ENCODE results near the gene EHBP1L1.

The EHBP1L1 gene

DNA sequence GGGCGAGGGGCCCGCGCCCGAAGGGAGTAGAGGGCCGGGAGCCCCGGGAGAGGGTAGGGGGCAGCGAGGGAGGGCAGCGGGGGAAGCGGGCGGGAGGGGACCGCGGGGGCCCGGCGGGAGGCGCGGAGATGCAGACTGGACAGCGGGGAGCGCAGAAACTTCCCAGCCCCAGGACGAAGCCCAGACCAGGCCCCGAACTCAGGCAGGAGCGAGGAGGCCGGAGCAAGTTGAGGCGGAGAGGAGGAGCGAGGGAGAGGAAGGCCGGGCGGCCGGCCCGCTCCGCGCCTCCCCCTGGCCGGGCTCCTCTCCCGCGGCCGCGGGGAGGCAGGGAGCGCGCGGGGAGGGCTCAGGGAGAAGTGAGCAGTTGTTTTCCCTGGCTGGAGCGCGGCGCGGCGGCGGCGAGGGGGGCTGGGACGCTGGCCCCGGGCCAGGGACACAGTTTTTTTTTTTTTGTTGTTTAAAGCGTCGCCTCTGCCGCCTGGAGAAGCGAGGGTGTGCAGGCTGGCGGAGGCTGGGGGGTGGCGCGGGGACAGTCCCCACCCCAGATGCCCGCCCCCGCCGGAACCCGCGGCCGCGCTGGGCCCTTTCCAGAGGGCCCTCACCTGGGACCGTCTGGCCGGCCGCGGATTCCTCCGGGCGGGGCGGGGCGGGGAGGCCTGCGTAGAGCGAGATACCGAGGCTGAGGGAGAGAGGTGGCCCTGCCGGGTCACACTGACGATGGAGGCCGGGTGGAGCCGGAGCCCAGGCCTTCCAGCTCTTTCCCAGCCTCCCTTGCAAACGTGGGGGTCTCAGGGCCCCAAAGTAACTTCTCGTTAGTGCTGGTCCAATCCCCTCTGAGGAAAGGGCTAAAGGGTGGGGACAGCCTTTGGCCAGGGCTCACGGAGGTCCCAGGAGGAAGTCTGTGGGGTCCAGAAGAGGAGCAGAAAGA is 17.6 kb upstream of the EHBP1L1 start, which contains the start of gene LTBP3:
LTBP3 (minus strand) TSS at position 358 of the 928 bp plus-strand sequence. CDS start 400 bp downstream, outside the sequence.
- TF ChIP-seq GLIS3 (CRISPR knock-in tag; IDR thresholded peaks at IDR 0.05) = no peak
- TF ChIP-seq OSR1 (CRISPR knock-in tag; IDR thresholded peaks at IDR 0.05) = no peak
- no peak for TF ChIP-seq CSDC2 (CRISPR knock-in tag; IDR thresholded peaks at IDR 0.05)
- no peak for TF ChIP-seq RARB (CRISPR knock-in tag; IDR thresholded peaks at IDR 0.05)
- TF ChIP-seq ISL1 (CRISPR knock-in tag; IDR thresholded peaks at IDR 0.05) = no peak
- TF ChIP-seq ZFP30 (CRISPR knock-in tag; IDR thresholded peaks at IDR 0.05) = no peak
- TF ChIP-seq BACH2 (CRISPR knock-in tag; IDR thresholded peaks at IDR 0.05; ENCODE audit: borderline replicate concordance) = no peak
- no peak for TF ChIP-seq TOX (CRISPR knock-in tag; IDR thresholded peaks at IDR 0.05; ENCODE audit: borderline replicate concordance)
- TF ChIP-seq ZNF8 (CRISPR knock-in tag; IDR thresholded peaks at IDR 0.05) = no peak
- no peak for TF ChIP-seq ZFP3 (CRISPR knock-in tag; IDR thresholded peaks at IDR 0.05)
- TF ChIP-seq TCF4 (CRISPR knock-in tag; IDR thresholded peaks at IDR 0.05; ENCODE audit: borderline replicate concordance) = no peak
- TF ChIP-seq PPARA (CRISPR knock-in tag; IDR thresholded peaks at IDR 0.05; ENCODE audit: borderline replicate concordance) = no peak
- TF ChIP-seq CREB5 (CRISPR knock-in tag; IDR thresholded peaks at IDR 0.05; ENCODE audit: low read depth) = no peak
- TF ChIP-seq, protein P1, sequence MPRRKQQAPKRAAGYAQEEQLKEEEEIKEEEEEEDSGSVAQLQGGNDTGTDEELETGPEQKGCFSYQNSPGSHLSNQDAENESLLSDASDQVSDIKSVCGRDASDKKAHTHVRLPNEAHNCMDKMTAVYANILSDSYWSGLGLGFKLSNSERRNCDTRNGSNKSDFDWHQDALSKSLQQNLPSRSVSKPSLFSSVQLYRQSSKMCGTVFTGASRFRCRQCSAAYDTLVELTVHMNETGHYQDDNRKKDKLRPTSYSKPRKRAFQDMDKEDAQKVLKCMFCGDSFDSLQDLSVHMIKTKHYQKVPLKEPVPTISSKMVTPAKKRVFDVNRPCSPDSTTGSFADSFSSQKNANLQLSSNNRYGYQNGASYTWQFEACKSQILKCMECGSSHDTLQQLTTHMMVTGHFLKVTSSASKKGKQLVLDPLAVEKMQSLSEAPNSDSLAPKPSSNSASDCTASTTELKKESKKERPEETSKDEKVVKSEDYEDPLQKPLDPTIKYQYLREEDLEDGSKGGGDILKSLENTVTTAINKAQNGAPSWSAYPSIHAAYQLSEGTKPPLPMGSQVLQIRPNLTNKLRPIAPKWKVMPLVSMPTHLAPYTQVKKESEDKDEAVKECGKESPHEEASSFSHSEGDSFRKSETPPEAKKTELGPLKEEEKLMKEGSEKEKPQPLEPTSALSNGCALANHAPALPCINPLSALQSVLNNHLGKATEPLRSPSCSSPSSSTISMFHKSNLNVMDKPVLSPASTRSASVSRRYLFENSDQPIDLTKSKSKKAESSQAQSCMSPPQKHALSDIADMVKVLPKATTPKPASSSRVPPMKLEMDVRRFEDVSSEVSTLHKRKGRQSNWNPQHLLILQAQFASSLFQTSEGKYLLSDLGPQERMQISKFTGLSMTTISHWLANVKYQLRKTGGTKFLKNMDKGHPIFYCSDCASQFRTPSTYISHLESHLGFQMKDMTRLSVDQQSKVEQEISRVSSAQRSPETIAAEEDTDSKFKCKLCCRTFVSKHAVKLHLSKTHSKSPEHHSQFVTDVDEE (CRISPR knock-in tag; IDR thresholded peaks at IDR 0.05) = no peak
- ATAC-seq = peak; percentile 52

DNA sequence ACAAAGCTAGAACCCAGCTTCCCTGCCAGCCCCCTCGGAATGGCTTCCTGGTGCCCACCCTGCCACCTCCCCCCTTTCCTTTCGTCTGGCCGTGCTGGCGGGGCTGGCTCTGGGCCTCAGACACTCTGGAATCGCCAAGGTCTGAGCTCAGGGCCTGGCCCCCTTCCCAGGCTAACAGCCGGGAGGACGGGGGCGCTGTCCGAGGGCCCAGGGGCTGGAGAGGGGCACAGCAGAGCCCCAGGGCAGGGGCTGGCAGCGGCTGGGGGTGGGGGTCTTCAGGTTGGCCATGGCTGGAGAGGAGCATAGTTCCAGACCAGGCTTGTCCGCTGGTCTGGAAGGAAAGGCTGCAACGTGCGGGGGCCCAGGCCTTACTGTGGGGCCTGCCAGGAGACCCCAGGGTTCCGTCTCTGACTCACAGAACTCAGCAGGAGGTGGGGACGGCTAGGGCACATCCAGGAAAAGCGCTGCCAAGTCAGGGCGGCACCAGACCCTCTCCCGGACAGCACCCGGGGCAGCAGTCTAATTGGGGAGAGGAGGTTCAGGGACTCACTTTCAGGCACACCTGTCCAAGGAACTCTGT is 16.8 kb upstream of the EHBP1L1 start:
- peak; percentile 25 for ATAC-seq
- TF ChIP-seq ESRRG (CRISPR knock-in tag; IDR thresholded peaks at IDR 0.05) (no peak), TCF4 (CRISPR knock-in tag; IDR thresholded peaks at IDR 0.05; ENCODE audit: borderline replicate concordance) (no peak), CREB5 (CRISPR knock-in tag; IDR thresholded peaks at IDR 0.05; ENCODE audit: low read depth) (no peak), ZFP30 (CRISPR knock-in tag; IDR thresholded peaks at IDR 0.05) (no peak), PPARA (CRISPR knock-in tag; IDR thresholded peaks at IDR 0.05; ENCODE audit: borderline replicate concordance) (no peak), ZC3H10 (CRISPR knock-in tag; IDR thresholded peaks at IDR 0.05) (no peak), ZNF565 (CRISPR knock-in tag; conservative IDR thresholded peaks at IDR 0.05; ENCODE audit: low read depth) (no peak), ZFP3 (CRISPR knock-in tag; IDR thresholded peaks at IDR 0.05) (peak; percentile 39; the same call in 1 of the 2 replicates)
- TF ChIP-seq, protein P1 (CRISPR knock-in tag; IDR thresholded peaks at IDR 0.05) = no peak

DNA sequence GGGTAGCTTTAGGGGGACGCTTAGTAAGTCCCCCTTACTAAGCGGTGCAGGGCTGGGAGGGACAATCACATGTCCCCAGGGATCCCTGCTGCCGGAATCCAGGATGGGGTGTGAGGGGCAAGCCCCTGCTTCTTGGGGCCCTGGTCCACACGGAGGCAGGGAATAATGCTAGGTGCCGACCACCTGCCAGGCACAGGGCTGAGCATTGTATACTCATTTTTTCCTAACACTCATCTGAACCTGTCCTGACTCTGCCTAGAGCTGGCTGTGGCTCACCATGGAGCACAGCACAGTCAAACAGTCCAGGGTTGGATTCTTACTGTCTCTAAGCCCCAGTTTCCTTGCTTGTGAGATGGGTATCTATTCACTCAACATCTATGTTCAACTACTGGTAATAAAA is 16.3 kb upstream of the EHBP1L1 start:
- ATAC-seq = 0 out of 3 replicates have a peak, but pooled peaks have one; percentile 1
- TF ChIP-seq TCF4 (CRISPR knock-in tag; IDR thresholded peaks at IDR 0.05; ENCODE audit: borderline replicate concordance) (no peak), ZNF565 (CRISPR knock-in tag; conservative IDR thresholded peaks at IDR 0.05; ENCODE audit: low read depth) (no peak), CREB5 (CRISPR knock-in tag; IDR thresholded peaks at IDR 0.05; ENCODE audit: low read depth) (no peak), BACH2 (CRISPR knock-in tag; IDR thresholded peaks at IDR 0.05; ENCODE audit: borderline replicate concordance) (no peak), ZNF8 (CRISPR knock-in tag; IDR thresholded peaks at IDR 0.05) (no peak), ZNF70 (CRISPR knock-in tag; IDR thresholded peaks at IDR 0.05) (no peak), GLIS3 (CRISPR knock-in tag; IDR thresholded peaks at IDR 0.05) (no peak), ZFP30 (CRISPR knock-in tag; IDR thresholded peaks at IDR 0.05) (no peak), ZFP3 (CRISPR knock-in tag; IDR thresholded peaks at IDR 0.05) (no peak), SNAI2 (CRISPR knock-in tag; IDR thresholded peaks at IDR 0.05) (no peak), ISL1 (CRISPR knock-in tag; IDR thresholded peaks at IDR 0.05) (no peak), ZC3H10 (CRISPR knock-in tag; IDR thresholded peaks at IDR 0.05) (no peak)
- TF ChIP-seq, protein P2, sequence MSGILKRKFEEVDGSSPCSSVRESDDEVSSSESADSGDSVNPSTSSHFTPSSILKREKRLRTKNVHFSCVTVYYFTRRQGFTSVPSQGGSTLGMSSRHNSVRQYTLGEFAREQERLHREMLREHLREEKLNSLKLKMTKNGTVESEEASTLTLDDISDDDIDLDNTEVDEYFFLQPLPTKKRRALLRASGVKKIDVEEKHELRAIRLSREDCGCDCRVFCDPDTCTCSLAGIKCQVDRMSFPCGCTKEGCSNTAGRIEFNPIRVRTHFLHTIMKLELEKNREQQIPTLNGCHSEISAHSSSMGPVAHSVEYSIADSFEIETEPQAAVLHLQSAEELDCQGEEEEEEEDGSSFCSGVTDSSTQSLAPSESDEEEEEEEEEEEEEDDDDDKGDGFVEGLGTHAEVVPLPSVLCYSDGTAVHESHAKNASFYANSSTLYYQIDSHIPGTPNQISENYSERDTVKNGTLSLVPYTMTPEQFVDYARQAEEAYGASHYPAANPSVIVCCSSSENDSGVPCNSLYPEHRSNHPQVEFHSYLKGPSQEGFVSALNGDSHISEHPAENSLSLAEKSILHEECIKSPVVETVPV (CRISPR knock-in tag; IDR thresholded peaks at IDR 0.05) = no peak
